Measurements from ENCODE around the gene TENM4.

DNA sequence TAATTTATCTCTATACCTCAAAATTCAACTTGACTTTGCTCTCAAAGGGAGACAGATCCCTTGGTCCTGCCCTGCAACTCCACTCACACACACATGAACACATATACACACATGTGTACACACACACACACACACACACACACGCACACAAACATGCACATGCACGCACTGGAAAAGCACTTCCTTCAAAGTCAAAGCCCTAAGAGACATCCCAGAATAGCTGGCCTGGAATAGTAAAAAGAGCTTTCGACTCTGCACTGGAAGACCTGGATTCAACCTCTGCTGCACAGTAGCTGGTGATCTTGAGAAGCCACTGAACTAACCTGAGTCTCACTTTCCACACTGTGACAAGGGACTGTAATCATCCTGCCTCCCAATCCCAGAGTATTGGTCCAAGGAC is 26.8 kb downstream of the TENM4 start:
- TF ChIP-seq POLR2A (IDR thresholded peaks at IDR 0.05): no peak
- TF ChIP-seq, protein P1, sequence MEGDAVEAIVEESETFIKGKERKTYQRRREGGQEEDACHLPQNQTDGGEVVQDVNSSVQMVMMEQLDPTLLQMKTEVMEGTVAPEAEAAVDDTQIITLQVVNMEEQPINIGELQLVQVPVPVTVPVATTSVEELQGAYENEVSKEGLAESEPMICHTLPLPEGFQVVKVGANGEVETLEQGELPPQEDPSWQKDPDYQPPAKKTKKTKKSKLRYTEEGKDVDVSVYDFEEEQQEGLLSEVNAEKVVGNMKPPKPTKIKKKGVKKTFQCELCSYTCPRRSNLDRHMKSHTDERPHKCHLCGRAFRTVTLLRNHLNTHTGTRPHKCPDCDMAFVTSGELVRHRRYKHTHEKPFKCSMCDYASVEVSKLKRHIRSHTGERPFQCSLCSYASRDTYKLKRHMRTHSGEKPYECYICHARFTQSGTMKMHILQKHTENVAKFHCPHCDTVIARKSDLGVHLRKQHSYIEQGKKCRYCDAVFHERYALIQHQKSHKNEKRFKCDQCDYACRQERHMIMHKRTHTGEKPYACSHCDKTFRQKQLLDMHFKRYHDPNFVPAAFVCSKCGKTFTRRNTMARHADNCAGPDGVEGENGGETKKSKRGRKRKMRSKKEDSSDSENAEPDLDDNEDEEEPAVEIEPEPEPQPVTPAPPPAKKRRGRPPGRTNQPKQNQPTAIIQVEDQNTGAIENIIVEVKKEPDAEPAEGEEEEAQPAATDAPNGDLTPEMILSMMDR (IDR thresholded peaks at IDR 0.05): no peak

Measured in Peyer's patch (tissue), 4 donors.